ENCODE data around the gene TMEM106C.

GRCh38 chr12:48005750-48006021, 42.3 kb downstream of the TMEM106C start:
- TF ChIP-seq SIN3A (IDR thresholded peaks at IDR 0.05; ENCODE audit: borderline replicate concordance, insufficient read depth, low read length) (no peak), REST (IDR thresholded peaks at IDR 0.05; ENCODE audit: insufficient read depth in 1 of 2, low read depth in 2 of 2, low read length in 2 of 2) (no peak), POLR2AphosphoS5 (IDR thresholded peaks at IDR 0.05; ENCODE audit: low read depth, low read length) (no peak), TAF1 (IDR thresholded peaks at IDR 0.05; ENCODE audit: borderline replicate concordance, insufficient read depth, low read length) (no peak)

Data from PFSK-1 (cell line).